HCT116 (cell line): Measurements from ENCODE around the gene RCOR1. TPM values are rescaled to one million over a fixed set of nuclear protein-coding genes. Genes with fewer than 3 reads are reported as not detected.

Source experiments
- ATAC-seq: fragments of 200-7000 bp; cut with Tn5 transposase; 2 replicates; pipeline ENCODE4 v1.9.1; 2020; ENCODE audit warnings: mild to moderate bottlenecking, moderate library complexity
- BruUV-seq: library from RNA; stranded (reverse); fragments of 400-500 nt; replicated peaks from 2 replicates; lab custom pipeline; 2021; lab: Mats Ljungman, UMichigan
- CTCF ChIA-PET: fragments of 300-600 bp; sonication (Branson Sonifier 250); formaldehyde crosslinking; loops from one replicate; lab custom pipeline; 2021; ENCODE audit warnings: antibody characterized with exemption; lab: Charles Lee
- POLR2A ChIA-PET: fragments of 300-600, 350-600 bp; sonication (Branson Sonifier 250); formaldehyde crosslinking; loops from one replicate; lab custom pipeline; 2021; ENCODE audit warnings: antibody characterized with exemption; lab: Charles Lee
- RAD21 ChIA-PET, 2 experiments: fragments of 300-600 bp; sonication (Branson Sonifier 250); formaldehyde crosslinking; loops; one replicate each; lab custom pipeline; 2023; ENCODE audit warnings: low total read pairs in 2 of 2; ENCODE audit not compliant: uncharacterized antibody in 2 of 2, unreplicated experiment in 2 of 2, low non-redundant PET in 1 of 2; lab: Charles Lee
- DNase-seq: peaks from one replicate; pipeline ENCODE4 v3.0.0-alpha.2; 2010; ENCODE audit warnings: low read depth, low spot score
- H2AFZ ChIP-seq: fragments of 200-600 bp; shearing (Covaris generic), sonication (generic); 2 replicates; pipeline ENCODE4 v1.6.1; 2017; ENCODE audit warnings: low read depth, mixed run types, mixed read lengths, antibody characterized with exemption, low read length; ENCODE audit not compliant: poor library complexity, severe bottlenecking
- H3K27ac ChIP-seq: 2 replicates; pipeline ENCODE4 v1.5.1; 2012; ENCODE audit warnings: low read depth, low read length
- H3K27me3 ChIP-seq: fragments of 200-600 bp; sonication (generic); 2 replicates; pipeline ENCODE4 v1.6.1; 2016; ENCODE audit warnings: mixed run types, low read length, mixed read lengths; ENCODE audit not compliant: insufficient read depth
- H3K36me3 ChIP-seq, 2 experiments: fragments of 200-500 bp in 1 of 2; fragments of 200-600 bp in 1 of 2; sonication (Bioruptor generic) in 1 of 2; sonication (generic) in 1 of 2; 2 replicates each; pipeline versions ENCODE4 v1.5.1 to v1.6.1; 2014 to 2016; ENCODE audit warnings: low read length in 2 of 2, inconsistent platforms in 1 of 2, mixed read lengths in 1 of 2, mixed run types in 1 of 2; ENCODE audit not compliant: insufficient read depth in 2 of 2, control insufficient read depth in 1 of 2
- H3K4me1 ChIP-seq, 2 experiments: fragments of 200-600 bp in 1 of 2; sonication (generic) in 1 of 2; 2 replicates each; pipeline versions ENCODE4 v1.5.1 to v1.6.1; 2012 to 2017; ENCODE audit warnings: low read length in 2 of 2, inconsistent platforms in 1 of 2, mild to moderate bottlenecking in 1 of 2, mixed read lengths in 1 of 2, mixed run types in 1 of 2, moderate library complexity in 1 of 2; ENCODE audit not compliant: insufficient read depth in 2 of 2, control insufficient read depth in 1 of 2
- H3K4me2 ChIP-seq: fragments of 200-600 bp; sonication (generic); 2 replicates; pipeline ENCODE4 v1.6.1; 2017; ENCODE audit warnings: mixed run types, low read length, mixed read lengths
- H3K4me3 ChIP-seq, 2 experiments: fragments of 200-600 bp in 1 of 2; sonication (generic) in 1 of 2; replicated peaks in 1 of 2; 2 replicates each; pipeline ENCODE4 v1.5.1; 2011 to 2016; ENCODE audit warnings: low read length in 2 of 2, control low read depth in 1 of 2, low read depth in 1 of 2, mild to moderate bottlenecking in 1 of 2, mixed read lengths in 1 of 2, mixed run types in 1 of 2
- H3K79me2 ChIP-seq: fragments of 200-600 bp; sonication (generic); 2 replicates; pipeline ENCODE4 v1.6.1; 2017; ENCODE audit warnings: mild to moderate bottlenecking, mixed run types, low read length, moderate library complexity, mixed read lengths; ENCODE audit not compliant: insufficient read depth
- H3K9ac ChIP-seq: fragments of 200-600 bp; sonication (generic); 2 replicates; pipeline ENCODE4 v1.6.1; 2016; ENCODE audit warnings: low read length, mixed read lengths
- H3K9me2 ChIP-seq: fragments of 200-600 bp; sonication (generic), shearing (Covaris generic); 2 replicates; pipeline ENCODE4 v1.6.1; 2017; ENCODE audit warnings: mixed run types, mild to moderate bottlenecking, moderate library complexity; ENCODE audit not compliant: insufficient read depth
- H3K9me3 ChIP-seq, 2 experiments: fragments of 200-500 bp in 1 of 2; fragments of 200-600 bp in 1 of 2; sonication (Bioruptor generic) in 1 of 2; sonication (generic) in 1 of 2; 2 replicates each; pipeline ENCODE4 v1.6.1; 2014 to 2017; ENCODE audit warnings: low read length in 2 of 2, mixed read lengths in 2 of 2, inconsistent platforms in 1 of 2, low read depth in 1 of 2, mild to moderate bottlenecking in 1 of 2, mixed run types in 1 of 2, moderate library complexity in 1 of 2; ENCODE audit not compliant: control insufficient read depth in 1 of 2, insufficient read depth in 1 of 2
- H4K20me1 ChIP-seq: fragments of 200-600 bp; sonication (generic), shearing (Covaris generic); 2 replicates; pipeline ENCODE4 v1.6.1; 2017; ENCODE audit warnings: mixed run types, mild to moderate bottlenecking, moderate library complexity; ENCODE audit not compliant: insufficient read depth
- CEBPB ChIP-seq: IDR thresholded peaks from 2 replicates; pipeline ENCODE4 v1.6.1; 2012; ENCODE audit warnings: low read depth
- EGR1 ChIP-seq: IDR thresholded peaks from 2 replicates; pipeline ENCODE4 v1.6.1; 2012; ENCODE audit warnings: low read depth
- ELF1 ChIP-seq: IDR thresholded peaks from 2 replicates; pipeline ENCODE4 v1.6.1; 2012; ENCODE audit warnings: low read depth, borderline replicate concordance
- EZH2 ChIP-seq: fragments of 200-600 bp; sonication (generic); IDR thresholded peaks from 2 replicates; pipeline ENCODE4 v1.6.1; 2017; ENCODE audit warnings: antibody characterized with exemption, mixed run types
- EZH2phosphoT487 ChIP-seq: fragments of 200-600 bp; IDR thresholded peaks from 2 replicates; pipeline ENCODE4 v1.6.1; 2018; ENCODE audit warnings: antibody characterized with exemption, borderline replicate concordance
- JUND ChIP-seq: IDR thresholded peaks from 2 replicates; pipeline ENCODE4 v1.6.1; 2012
- POLR2A ChIP-seq: IDR thresholded peaks from 2 replicates; pipeline ENCODE4 v1.7.0; 2011; ENCODE audit warnings: borderline replicate concordance; ENCODE audit not compliant: insufficient read depth, insufficient read length; ENCODE audit errors: extremely low read depth
- RAD21 ChIP-seq: IDR thresholded peaks from 2 replicates; pipeline ENCODE4 v1.6.1; 2012; ENCODE audit warnings: low read depth, mild to moderate bottlenecking
- SP1 ChIP-seq: IDR thresholded peaks from 2 replicates; pipeline ENCODE4 v1.6.1; 2012; ENCODE audit warnings: low read depth
- YY1 ChIP-seq: IDR thresholded peaks from 2 replicates; pipeline ENCODE4 v1.6.1; 2011; ENCODE audit warnings: low read length, low read depth, moderate library complexity, mild to moderate bottlenecking; ENCODE audit not compliant: insufficient replicate concordance; ENCODE audit errors: extremely low read depth
- ZFX ChIP-seq: fragments of 450-650 bp; IDR thresholded peaks from 2 replicates; pipeline ENCODE4 v1.6.1; 2017
- ZNF274 ChIP-seq: fragments of 200-500 bp; sonication (Bioruptor generic); IDR thresholded peaks from 2 replicates; pipeline ENCODE4 v1.6.1; 2014; ENCODE audit warnings: mild to moderate bottlenecking, low read depth, low read length, inconsistent platforms
- intact Hi-C: fragments of 100-400 bp; cut with micrococcal nuclease; formaldehyde crosslinking; loops from 2 replicates; pipeline ENCODE4 v1.10.0; 2022
- total RNA-seq: library from RNA; stranded (reverse); gene quantifications from one replicate; pipeline ENCODE4 v1.2.1, GENCODE V29; 2021; ENCODE audit not compliant: unreplicated experiment
- TF ChIP-seq, protein P1 (sequence below): IDR thresholded peaks from 2 replicates; pipeline ENCODE4 v1.6.1; 2012
- TF ChIP-seq, protein P2 (sequence below): IDR thresholded peaks from 2 replicates; pipeline ENCODE4 v1.6.1; 2012; ENCODE audit warnings: low read depth

RCOR1 gene
- total RNA-seq, 1 experiment from 2014 or later = 30.7 TPM

DNA sequence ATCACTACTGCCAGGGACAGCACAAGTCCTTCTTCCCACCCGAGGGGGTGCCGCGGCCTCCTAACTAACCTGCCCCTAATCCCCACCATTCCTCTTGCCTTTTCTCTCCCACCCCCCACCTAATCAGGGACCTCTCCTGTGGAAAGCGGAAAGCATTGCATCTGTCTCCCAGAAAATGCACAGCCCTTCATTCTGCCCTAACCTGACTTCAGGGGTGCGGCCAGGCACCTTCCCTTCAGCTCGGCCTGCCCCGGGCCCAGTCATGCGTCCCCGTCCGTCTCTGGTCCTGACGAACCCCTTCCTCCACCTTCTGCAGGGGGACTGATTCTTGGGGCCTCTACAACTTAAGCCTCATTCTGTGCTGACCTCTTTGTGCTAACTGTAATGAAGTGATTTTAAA lies 140.9 kb downstream of the RCOR1 start:
- Histone ChIP-seq H4K20me1 (no peaks in the 10 kb centered on the region), H3K27ac (no peak overlapping the region), H3K79me2 (0 out of 2 replicates have a peak, but pooled peaks cover 3% of the 10 kb centered on the region), H3K4me1 (no peaks in the 10 kb centered on the region), H3K4me3 (no peak overlapping the region), H3K9me2 (no peaks in the 10 kb centered on the region), H3K4me2 (no peak overlapping the region), H3K9me3 (no peaks in the 10 kb centered on the region), H3K27me3 (no peaks in the 10 kb centered on the region), H3K9ac (no peak overlapping the region), H3K36me3 (peaks cover 0 to 6% of the 10 kb centered on the region in 2 experiments; a peak in 1 of 4 replicates), H2AFZ (no peak overlapping the region)
- ChIA-PET POLR2A (no interaction called here), CTCF (no interaction called here), RAD21 (no interaction called here)
- no TSS peak for BruUV-seq
- DNase-seq (no peak), ATAC-seq (no peak)
- intact Hi-C loops = no loop called here
- TF ChIP-seq EZH2 (no peak), CEBPB (no peak), SP1 (no peak), EZH2phosphoT487 (no peak), ELF1 (no peak), YY1 (no peak), POLR2A (no peak), EGR1 (no peak), JUND (no peak), ZNF274 (no peak), RAD21 (no peak), ZFX (no peak)
- TF ChIP-seq, protein P1, sequence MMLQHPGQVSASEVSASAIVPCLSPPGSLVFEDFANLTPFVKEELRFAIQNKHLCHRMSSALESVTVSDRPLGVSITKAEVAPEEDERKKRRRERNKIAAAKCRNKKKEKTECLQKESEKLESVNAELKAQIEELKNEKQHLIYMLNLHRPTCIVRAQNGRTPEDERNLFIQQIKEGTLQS = no peak
- TF ChIP-seq, protein P2, sequence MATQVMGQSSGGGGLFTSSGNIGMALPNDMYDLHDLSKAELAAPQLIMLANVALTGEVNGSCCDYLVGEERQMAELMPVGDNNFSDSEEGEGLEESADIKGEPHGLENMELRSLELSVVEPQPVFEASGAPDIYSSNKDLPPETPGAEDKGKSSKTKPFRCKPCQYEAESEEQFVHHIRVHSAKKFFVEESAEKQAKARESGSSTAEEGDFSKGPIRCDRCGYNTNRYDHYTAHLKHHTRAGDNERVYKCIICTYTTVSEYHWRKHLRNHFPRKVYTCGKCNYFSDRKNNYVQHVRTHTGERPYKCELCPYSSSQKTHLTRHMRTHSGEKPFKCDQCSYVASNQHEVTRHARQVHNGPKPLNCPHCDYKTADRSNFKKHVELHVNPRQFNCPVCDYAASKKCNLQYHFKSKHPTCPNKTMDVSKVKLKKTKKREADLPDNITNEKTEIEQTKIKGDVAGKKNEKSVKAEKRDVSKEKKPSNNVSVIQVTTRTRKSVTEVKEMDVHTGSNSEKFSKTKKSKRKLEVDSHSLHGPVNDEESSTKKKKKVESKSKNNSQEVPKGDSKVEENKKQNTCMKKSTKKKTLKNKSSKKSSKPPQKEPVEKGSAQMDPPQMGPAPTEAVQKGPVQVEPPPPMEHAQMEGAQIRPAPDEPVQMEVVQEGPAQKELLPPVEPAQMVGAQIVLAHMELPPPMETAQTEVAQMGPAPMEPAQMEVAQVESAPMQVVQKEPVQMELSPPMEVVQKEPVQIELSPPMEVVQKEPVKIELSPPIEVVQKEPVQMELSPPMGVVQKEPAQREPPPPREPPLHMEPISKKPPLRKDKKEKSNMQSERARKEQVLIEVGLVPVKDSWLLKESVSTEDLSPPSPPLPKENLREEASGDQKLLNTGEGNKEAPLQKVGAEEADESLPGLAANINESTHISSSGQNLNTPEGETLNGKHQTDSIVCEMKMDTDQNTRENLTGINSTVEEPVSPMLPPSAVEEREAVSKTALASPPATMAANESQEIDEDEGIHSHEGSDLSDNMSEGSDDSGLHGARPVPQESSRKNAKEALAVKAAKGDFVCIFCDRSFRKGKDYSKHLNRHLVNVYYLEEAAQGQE = no peak
